Activated gamma-delta T cell (primary cell): ENCODE measurements around the gene CTXN1.
"Not testable (repeated sequence)": the region's sequence is repeated elsewhere in the genome, so short reads cannot be mapped to it uniquely, and the experiment has no call there.

ENCODE experiments used
- DNase-seq: peaks from one replicate; lab custom pipeline; 2025; lab: John Stamatoyannopoulos, UW
- total RNA-seq, 2 donors: gene quantifications; one replicate each; lab custom pipeline; 2026; lab: John Stamatoyannopoulos, UW

Gene CTXN1
- total RNA-seq: 0.04 to 0.10 reads per million in 2 donors

- peak; percentile 66 for DNase-seq
Measured at GRCh38 chr19:7926021-7926726, at the start of gene CTXN1. Gene CTXN1, minus strand, starts transcription at chr19:7926135. Its CDS starts 597 bp downstream, at chr19:7925538.

DNA sequence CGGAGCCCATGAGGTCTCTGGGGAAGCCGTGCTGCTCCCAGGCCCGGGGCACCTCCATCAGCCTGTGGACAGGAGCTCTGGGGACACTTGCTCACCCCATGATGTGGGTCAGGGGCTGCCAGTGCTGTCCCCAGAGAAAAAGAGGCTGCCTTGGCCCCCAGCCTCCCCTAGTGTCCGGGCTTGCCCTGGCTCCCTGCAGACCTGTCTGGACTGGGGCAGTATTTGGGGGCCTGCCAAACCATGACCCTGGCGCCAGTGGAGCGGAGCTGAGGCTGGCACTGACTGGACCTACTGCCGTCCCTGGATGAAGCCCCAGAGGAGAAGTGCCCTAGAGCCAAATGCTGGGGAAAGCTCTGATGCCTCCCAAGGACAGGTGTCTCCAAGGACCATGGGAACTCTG lies 49.1 kb upstream of the CTXN1 start:
- no peak for DNase-seq

- no peak for DNase-seq
Measured at GRCh38 chr19:7973883-7974282, 47.9 kb upstream of the CTXN1 start.

GRCh38 chr19:7971553-7972520 lies 45.9 kb upstream of the CTXN1 start:
- no peak for DNase-seq

- DNase-seq: no peak
Measured at GRCh38 chr19:7970716-7971448, 44.9 kb upstream of the CTXN1 start.

DNA sequence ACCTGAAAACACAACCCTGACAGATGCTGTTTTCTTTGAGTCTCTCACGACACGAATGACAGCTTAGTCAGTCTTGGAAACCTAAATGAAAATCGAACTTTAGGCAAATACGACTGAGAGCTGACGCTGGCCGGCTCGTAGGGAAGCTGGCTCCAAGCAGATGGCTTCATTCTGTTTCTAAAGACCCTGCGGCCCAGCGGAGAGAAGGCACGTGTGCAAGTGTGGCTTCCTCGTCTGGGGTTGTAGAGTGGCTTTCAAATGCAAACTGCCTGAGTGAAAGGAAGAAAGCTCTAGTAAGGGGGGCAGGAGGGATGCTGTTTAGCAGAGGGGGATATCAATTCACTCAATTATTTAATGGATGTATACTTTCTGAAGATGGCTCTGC lies 43.6 kb upstream of the CTXN1 start:
- DNase-seq: no peak

GRCh38 chr19:7968796-7969554 lies 43.0 kb upstream of the CTXN1 start:
- DNase-seq: no peak

GRCh38 chr19:7968008-7968795 lies 42.3 kb upstream of the CTXN1 start:
- DNase-seq: no peak

DNA sequence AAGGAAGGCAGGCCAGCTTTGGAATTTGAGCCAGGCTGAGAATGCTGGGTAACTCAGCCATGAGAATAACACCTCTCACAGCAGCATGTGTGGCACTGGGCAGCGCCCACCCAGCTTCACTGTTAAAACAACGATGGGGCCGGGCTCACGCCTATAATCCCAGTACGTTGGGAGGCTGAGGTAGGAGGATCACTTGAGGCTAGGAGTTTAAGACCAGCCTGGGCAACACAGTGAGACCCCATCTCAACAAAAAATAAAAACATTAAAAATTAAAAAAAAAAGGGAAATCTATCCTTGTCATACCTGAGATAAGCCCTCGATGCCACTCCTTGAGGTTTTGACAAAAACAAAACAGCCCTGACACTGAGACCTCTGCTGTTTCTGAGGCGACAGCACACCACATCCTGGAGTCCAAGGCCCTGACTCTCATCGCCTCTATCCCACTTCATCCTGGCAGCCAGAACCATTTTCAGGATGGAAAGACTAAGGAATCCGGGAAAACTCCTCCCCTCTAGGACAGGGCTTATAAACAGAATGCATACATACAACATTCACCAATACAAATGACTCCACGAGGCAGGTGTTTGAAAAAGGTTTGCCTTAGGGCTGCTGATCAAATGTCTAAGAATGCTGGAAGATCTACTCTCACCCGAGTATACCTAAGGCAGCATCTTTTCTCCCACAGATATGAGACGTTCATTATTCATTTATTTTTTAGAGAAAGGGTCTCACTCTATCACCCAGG lies 40.2 kb upstream of the CTXN1 start:
- no peak for DNase-seq

DNA sequence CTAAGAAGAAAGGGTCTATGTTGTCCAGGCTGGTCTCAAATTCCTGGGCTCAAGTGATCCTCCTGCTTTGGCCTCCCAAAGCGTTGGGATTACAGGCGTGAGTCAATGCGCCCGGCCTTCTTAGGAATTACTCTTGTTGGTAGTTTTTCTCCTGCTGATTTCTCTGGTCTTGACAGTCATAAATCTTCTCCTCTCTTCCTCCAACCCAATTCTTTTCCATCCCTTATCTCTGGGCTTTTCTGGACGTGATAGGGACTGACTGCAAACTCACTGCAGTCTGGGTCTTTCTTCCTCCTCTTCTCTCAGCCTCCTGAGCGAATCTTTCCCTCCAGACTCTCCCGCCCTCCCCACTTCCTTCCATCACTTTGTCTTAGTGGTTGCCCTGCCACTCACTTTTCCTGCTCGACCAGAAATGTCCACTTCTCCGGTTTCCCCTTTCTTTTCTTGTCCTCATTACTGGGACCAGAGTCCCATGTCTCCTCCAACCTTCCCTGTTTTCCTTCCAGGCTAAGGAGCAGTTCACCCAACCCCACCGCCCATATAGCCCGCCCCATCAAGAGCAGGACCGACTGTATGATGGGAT lies 39.4 kb upstream of the CTXN1 start:
- DNase-seq: no peak

- no peak for DNase-seq
Measured at GRCh38 chr19:7963566-7963965, 37.6 kb upstream of the CTXN1 start.

DNA sequence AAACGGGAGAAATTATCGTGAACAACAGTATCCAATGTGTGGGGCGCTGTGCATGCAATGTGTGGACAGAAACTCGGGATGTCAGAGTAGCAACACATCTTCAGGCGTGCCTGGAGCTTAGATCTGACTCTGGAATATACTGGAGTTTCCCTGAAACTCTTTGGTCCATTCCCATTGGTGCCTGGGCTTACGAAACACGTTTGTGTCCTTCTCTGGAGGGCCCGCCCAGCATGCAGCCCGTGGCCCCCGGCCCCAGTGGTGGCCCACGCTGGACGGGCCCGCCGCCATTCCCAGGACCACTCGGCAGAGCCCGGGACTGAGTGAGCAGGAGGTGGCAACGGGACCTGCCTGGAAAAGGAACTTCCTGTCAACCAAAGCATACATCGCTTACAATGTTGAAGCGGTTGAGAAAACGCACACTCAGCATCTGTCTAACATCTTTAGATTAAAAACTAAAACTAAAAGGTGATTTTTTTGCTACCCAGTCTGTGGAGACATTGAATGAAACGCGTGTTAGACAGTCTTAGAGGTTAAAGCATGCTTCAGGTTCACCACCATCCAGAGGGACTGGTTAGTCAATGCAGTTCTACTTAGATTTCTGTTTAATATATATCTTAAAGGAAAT lies 36.8 kb upstream of the CTXN1 start:
- DNase-seq: no peak

GRCh38 chr19:7961920-7962626 lies 36.1 kb upstream of the CTXN1 start:
- DNase-seq: no peak

DNA sequence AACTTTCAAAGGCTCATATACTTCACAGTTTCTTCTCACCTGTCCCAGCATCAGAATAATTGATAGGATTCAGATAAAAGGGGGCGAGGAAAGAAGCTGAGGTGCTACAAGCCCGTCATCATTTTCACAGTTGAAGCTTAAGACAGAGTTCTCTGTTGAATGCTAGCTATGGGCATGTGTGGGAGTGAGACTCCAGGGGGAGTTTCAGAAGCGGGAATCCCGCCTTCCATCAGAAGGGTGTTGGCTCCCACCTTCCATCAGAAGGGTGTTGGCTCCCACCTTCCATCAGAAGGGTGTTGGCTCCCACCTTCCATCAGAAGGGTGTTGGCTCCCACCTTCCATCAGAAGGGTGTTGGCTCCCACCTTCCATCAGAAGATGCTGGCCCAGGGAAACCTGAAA lies 35.1 kb upstream of the CTXN1 start:
- not testable (repeated sequence) for DNase-seq

- no peak for DNase-seq
Measured at GRCh38 chr19:7959211-7959610, 33.3 kb upstream of the CTXN1 start.

DNA sequence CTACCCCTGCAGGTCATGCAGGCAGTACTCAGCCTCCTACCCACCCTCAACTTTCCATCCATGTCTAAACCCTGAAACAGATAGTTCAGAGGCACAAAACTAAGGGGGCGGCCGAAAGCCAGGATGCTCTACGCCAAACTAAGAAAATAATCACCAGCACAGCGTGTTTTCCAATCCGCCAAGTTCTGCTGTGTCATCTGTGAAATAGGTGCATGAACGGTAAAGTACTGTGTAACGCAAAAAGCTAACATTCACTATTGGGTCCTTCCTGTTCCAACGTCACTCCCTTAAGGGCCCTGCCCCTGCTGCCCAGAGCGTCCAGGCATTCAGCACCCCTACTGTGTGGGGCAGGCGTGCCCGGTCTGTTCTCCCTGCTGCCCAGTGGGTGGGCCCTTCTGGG lies 29.8 kb upstream of the CTXN1 start:
- no peak for DNase-seq

DNA sequence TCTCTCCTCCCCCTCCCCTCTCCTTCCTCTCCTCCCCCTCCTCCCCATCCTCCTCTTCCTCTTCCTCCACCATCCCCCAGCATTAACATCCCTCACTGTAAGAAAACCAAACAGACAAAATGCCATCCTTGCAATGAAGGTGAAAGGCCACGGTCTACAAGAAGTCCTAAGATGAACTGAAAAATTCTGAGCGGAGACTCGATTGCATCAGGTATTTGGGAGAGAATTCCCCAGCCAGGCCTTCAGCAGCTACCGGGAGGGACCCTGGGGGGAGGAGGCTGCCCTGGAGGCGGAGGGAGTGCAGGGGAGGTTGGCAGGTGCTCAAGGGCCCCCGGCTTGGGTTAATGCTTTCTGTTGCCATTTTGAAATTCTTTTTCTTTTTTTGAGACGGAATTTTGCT lies 27.6 kb upstream of the CTXN1 start:
- DNase-seq: no peak

DNA sequence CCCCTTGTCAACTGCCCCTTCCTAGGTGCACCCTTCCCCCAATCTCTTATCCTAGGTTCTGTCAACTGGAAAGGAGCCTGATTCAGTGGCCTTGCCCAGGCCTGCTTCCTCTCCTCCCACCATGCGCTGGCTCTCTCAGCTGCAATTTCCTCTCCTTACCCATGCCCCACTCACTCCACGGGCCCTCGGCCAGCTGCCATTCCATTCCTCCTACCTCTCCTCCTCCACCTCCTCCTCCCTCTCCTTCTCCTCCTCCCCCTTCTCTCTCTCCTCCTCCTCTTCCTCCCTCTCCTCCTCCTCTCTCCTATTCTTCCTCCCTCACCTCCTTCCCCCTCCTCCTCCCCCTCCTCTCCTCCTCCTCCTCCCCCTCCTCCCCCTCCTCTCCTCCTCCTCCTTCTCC lies 27.1 kb upstream of the CTXN1 start:
- no peak for DNase-seq

- DNase-seq: no peak
Measured at GRCh38 chr19:7947939-7948338, 22.0 kb upstream of the CTXN1 start.
